Measurements from ENCODE around the gene UBA52. TPM values are rescaled to one million over a fixed set of nuclear protein-coding genes. Genes with fewer than 3 reads are reported as not detected.

Gene UBA52
- total and polyA plus RNA-seq, 2 of the 13 experiments (the other 11 are each of a cell fraction or from before 2014, with no cell fraction given) = 959 to 1,782 TPM

DNA sequence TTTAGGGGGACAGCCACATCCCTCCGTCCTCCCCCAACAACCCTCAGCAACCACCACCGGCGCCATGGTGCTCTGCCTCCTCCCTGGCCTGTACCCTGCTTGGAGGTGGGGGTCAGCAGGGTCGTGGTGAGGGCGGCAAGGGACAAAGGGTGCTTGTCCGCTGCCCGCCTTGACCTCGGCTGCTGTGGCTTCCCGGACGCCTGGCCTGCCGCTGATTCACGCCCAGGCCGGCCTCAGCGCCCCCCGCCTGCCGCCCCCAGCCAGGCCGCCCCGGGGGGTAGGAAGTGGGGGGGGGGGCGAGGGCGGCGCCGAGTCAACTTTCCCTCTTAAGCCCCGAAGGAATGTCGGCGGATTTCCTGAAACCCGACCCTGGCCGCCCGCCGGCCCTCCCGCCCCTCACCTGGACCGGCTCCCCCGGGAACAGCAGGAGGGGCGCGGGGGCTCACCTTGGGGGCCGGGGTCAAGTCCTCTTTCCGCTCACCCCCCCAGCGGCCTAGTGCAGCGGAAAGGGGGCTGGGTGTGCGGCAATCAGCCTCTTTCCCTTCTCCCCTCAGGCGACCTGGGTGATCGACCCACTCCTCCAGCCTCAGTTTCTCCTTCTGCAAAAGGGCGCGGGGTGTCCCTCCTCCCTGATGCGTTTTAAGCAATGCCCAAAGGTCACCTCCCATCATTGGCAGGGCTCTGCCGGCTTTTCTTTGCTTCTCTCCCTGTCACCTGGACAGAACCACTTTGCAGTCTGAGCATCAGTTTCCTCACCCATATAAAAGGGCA is 39.1 kb downstream of the UBA52 start (continued):
- TF ChIP-seq ZNF891 (CRISPR knock-in tag; IDR thresholded peaks at IDR 0.05) = 0 out of 2 replicates have a peak, but pooled peaks have one; percentile 56
- TF ChIP-seq SIX1 (CRISPR knock-in tag; IDR thresholded peaks at IDR 0.05; ENCODE audit: borderline replicate concordance) = peak; percentile 87
- no peak for TF ChIP-seq RBM22 (optimal IDR thresholded peaks at IDR 0.05; ENCODE audit: low read length)
- TF ChIP-seq ZBTB20 (CRISPR knock-in tag; IDR thresholded peaks at IDR 0.05; ENCODE audit: borderline replicate concordance, low read depth) = peak; percentile 46; the same call in 1 of the 2 replicates
- peak; percentile 66 to 80 for TF ChIP-seq NR2F1 (CRISPR knock-in tag; IDR thresholded peaks at IDR 0.05)
- peak; percentile 45; the same call in 1 of the 2 replicates for TF ChIP-seq HOXD1 (CRISPR knock-in tag; IDR thresholded peaks at IDR 0.05)
- peak; percentile 55 for TF ChIP-seq SALL1 (CRISPR knock-in tag; IDR thresholded peaks at IDR 0.05)
- no peak for TF ChIP-seq ZNF326 (CRISPR knock-in tag; IDR thresholded peaks at IDR 0.05; ENCODE audit: borderline replicate concordance)
- TF ChIP-seq KLF9 (CRISPR knock-in tag; IDR thresholded peaks at IDR 0.05; ENCODE audit: low read depth) = 0 out of 2 replicates have a peak, but pooled peaks have one; percentile 26
- TF ChIP-seq FOXK1 (CRISPR knock-in tag; IDR thresholded peaks at IDR 0.05; ENCODE audit: borderline replicate concordance, low read depth) = peak; percentile 33; the same call in 1 of the 2 replicates
- no peak for TF ChIP-seq ZNF619 (CRISPR knock-in tag; IDR thresholded peaks at IDR 0.05)
- 0 out of 2 replicates have a peak, but pooled peaks have one; percentile 54 for TF ChIP-seq ATF7-NPFF (CRISPR knock-in tag; IDR thresholded peaks at IDR 0.05; ENCODE audit: low read depth)
- peak; percentile 42; the same call in 1 of the 2 replicates for TF ChIP-seq ZNF317 (CRISPR knock-in tag; IDR thresholded peaks at IDR 0.05)
- no peak for TF ChIP-seq ZNF138 (CRISPR knock-in tag; IDR thresholded peaks at IDR 0.05; ENCODE audit: low read depth)
- TF ChIP-seq, protein P1, sequence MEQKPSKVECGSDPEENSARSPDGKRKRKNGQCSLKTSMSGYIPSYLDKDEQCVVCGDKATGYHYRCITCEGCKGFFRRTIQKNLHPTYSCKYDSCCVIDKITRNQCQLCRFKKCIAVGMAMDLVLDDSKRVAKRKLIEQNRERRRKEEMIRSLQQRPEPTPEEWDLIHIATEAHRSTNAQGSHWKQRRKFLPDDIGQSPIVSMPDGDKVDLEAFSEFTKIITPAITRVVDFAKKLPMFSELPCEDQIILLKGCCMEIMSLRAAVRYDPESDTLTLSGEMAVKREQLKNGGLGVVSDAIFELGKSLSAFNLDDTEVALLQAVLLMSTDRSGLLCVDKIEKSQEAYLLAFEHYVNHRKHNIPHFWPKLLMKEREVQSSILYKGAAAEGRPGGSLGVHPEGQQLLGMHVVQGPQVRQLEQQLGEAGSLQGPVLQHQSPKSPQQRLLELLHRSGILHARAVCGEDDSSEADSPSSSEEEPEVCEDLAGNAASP (CRISPR knock-in tag; IDR thresholded peaks at IDR 0.05; ENCODE audit: borderline replicate concordance) = peak; percentile 97
- TF ChIP-seq BHLHE40 (IDR thresholded peaks at IDR 0.05; ENCODE audit: low read length) = no peak
- peak; percentile 21; the same call in 1 of the 2 replicates for TF ChIP-seq ARID2 (CRISPR knock-in tag; IDR thresholded peaks at IDR 0.05; ENCODE audit: borderline replicate concordance)
- peak; percentile 57; the same call in 1 of the 2 replicates for TF ChIP-seq YEATS4 (CRISPR knock-in tag; IDR thresholded peaks at IDR 0.05; ENCODE audit: borderline replicate concordance)
- TF ChIP-seq, protein P2, sequence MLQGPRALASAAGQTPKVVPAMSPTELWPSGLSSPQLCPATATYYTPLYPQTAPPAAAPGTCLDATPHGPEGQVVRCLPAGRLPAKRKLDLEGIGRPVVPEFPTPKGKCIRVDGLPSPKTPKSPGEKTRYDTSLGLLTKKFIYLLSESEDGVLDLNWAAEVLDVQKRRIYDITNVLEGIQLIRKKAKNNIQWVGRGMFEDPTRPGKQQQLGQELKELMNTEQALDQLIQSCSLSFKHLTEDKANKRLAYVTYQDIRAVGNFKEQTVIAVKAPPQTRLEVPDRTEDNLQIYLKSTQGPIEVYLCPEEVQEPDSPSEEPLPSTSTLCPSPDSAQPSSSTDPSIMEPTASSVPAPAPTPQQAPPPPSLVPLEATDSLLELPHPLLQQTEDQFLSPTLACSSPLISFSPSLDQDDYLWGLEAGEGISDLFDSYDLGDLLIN (CRISPR knock-in tag; IDR thresholded peaks at IDR 0.05; ENCODE audit: borderline replicate concordance) = no peak
- peak; percentile 60; the same call in 1 of the 2 replicates for TF ChIP-seq ZNF678 (CRISPR knock-in tag; IDR thresholded peaks at IDR 0.05)
- TF ChIP-seq RBM39 (IDR thresholded peaks at IDR 0.05; ENCODE audit: low read depth, low read length, poor library complexity, severe bottlenecking) = peak; percentile 22
- peak; percentile 49; the same call in 1 of the 2 replicates for TF ChIP-seq ZBTB38 (CRISPR knock-in tag; IDR thresholded peaks at IDR 0.05)
